Suprapubic skin (tissue), 4 donors: ENCODE results near the gene CLP1. TPM values are rescaled to one million over a fixed set of nuclear protein-coding genes. Genes with fewer than 3 reads are reported as not detected.

ENCODE experiments used
- DNase-seq, 2 donors: peaks; one replicate each; pipeline ENCODE4 v3.0.0-alpha.2; 2019; ENCODE audit warnings: low spot score in 2 of 2
- H3K27ac ChIP-seq: fragments of 200-600 bp; sonication (generic); one replicate; pipeline ENCODE4 v1.5.1; 2019
- H3K27me3 ChIP-seq: fragments of 200-600 bp; sonication (generic); one replicate; pipeline ENCODE4 v1.5.1; 2019
- H3K36me3 ChIP-seq: fragments of 200-600 bp; sonication (generic); one replicate; pipeline ENCODE4 v1.5.1; 2019
- H3K4me1 ChIP-seq: fragments of 200-600 bp; sonication (generic); one replicate; pipeline ENCODE4 v1.5.1; 2019
- H3K4me3 ChIP-seq: fragments of 200-600 bp; sonication (generic); one replicate; pipeline ENCODE4 v1.5.1; 2019; ENCODE audit warnings: mild to moderate bottlenecking
- H3K9me3 ChIP-seq: fragments of 200-600 bp; sonication (generic); one replicate; pipeline ENCODE4 v1.5.1; 2019
- EP300 ChIP-seq: sonication (generic); formaldehyde crosslinking; IDR thresholded peaks from one replicate; pipeline ENCODE4 v1.6.1; 2017; ENCODE audit warnings: antibody characterized with exemption
- POLR2A ChIP-seq, 2 donors: fragments of 450-650 bp; IDR thresholded peaks; one replicate each; pipeline ENCODE4 v1.6.1; 2017; ENCODE audit warnings: antibody characterized with exemption in 2 of 2, mild to moderate bottlenecking in 2 of 2, moderate library complexity in 2 of 2
- POLR2AphosphoS5 ChIP-seq, 3 donors: sonication (generic); formaldehyde crosslinking; IDR thresholded peaks; one replicate each; pipeline ENCODE4 v1.6.1; 2017; ENCODE audit warnings: antibody characterized with exemption in 3 of 3
- WGBS: methylation state at CpG from one replicate; pipeline ENCODE4 v1.1.5; 2018; 5-methylcytosine and 5-hydroxymethylcytosine counted together
- total RNA-seq, 4 donors: library from RNA; depleted of rRNA; stranded (reverse); fragments of >200 nt; gene quantifications; one replicate each; pipeline ENCODE4 v1.1.0, GENCODE V29; 2016
- TF ChIP-seq, protein P1 (sequence below), 2 donors: fragments of 200-600 bp in 1 of 2; fragments of 450-650 bp in 1 of 2; sonication (generic) in 1 of 2; IDR thresholded peaks; one replicate each; pipeline ENCODE4 v1.5.1; 2016 to 2019; ENCODE audit warnings: antibody characterized with exemption in 2 of 2, mild to moderate bottlenecking in 1 of 2, moderate library complexity in 1 of 2

CLP1 gene
- 10 to 100 TPM in 3 of 4 donors, 1 to 10 TPM in 1; 8.5 to 24.4 (median 20.9) TPM for total RNA-seq

DNA sequence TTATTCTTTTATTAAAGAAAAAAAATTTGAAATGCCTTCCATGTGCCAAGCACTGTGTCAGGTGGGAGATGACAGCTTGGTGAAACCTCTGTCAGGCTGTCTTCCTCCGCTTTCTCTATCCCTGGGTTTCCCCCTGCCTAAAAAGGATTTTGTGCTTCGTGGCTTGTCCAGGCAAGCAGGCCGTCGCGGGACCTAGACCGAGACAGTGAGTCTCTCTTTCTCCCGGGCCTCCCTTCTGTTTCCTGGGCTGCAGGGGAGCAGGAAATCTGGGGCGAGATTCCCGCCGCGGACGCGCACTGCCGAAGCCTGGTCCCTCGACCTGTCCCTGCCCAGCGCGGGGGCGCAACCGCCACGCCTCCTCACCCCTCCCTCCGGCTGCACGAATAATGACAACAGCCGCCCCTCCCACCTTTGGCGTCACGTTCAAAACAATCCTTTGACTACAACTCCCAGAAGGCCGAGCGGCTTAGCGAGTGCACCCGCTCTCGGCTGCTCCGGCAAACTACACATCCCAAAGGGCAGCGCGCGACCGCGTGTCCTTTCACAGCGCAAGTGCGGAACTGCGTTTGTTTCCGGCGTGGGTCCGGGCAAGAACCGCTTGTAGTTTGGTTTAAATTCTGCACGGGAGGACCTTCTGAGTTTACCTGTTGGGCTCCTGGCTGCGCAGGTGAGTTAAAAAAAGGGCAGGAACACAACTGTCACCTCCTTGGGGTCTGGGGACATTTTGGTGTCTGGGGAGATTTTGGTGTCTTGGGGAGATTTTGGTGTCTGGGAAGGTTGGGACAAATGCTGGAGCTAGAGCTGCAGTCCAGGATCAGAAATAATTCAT lies at the start of gene CLP1:
Gene CLP1 (plus strand): TSS at position 569 of the 829 bp plus-strand sequence. CDS start 1,715 bp downstream, outside the sequence.
- Histone ChIP-seq H3K9me3 (no peaks in the 10 kb centered on the region), H3K27ac (peak within 1 kb of the TSS; percentile 94), H3K36me3 (peaks cover 32% of the 10 kb centered on the region), H3K4me1 (peaks cover 24% of the 10 kb centered on the region), H3K27me3 (no peaks in the 10 kb centered on the region), H3K4me3 (peak within 1 kb of the TSS; percentile 71)
- 0% methylated on average over 30 of the region's 45 CpGs for WGBS
- DNase-seq: peak; percentile 100
- TF ChIP-seq EP300 (no peak), POLR2A (IDR thresholded peaks at IDR 0.05) (peak; percentile 47 to 77), POLR2AphosphoS5 (IDR thresholded peaks at IDR 0.05) (peak; percentile 16 to 77 (median 39))
- TF ChIP-seq, protein P1, sequence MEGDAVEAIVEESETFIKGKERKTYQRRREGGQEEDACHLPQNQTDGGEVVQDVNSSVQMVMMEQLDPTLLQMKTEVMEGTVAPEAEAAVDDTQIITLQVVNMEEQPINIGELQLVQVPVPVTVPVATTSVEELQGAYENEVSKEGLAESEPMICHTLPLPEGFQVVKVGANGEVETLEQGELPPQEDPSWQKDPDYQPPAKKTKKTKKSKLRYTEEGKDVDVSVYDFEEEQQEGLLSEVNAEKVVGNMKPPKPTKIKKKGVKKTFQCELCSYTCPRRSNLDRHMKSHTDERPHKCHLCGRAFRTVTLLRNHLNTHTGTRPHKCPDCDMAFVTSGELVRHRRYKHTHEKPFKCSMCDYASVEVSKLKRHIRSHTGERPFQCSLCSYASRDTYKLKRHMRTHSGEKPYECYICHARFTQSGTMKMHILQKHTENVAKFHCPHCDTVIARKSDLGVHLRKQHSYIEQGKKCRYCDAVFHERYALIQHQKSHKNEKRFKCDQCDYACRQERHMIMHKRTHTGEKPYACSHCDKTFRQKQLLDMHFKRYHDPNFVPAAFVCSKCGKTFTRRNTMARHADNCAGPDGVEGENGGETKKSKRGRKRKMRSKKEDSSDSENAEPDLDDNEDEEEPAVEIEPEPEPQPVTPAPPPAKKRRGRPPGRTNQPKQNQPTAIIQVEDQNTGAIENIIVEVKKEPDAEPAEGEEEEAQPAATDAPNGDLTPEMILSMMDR (IDR thresholded peaks at IDR 0.05): no peak

- no peak overlapping the region for H3K4me3 ChIP-seq
- peaks cover 75% of the 10 kb centered on the region for H3K36me3 ChIP-seq
- H3K27me3 ChIP-seq: no peaks in the 10 kb centered on the region
- DNase-seq: no peak
- no peaks in the 10 kb centered on the region for H3K9me3 ChIP-seq
- WGBS: 88% methylated on average over 4 of the region's 4 CpGs
- H3K27ac ChIP-seq: no peak overlapping the region
- TF ChIP-seq POLR2AphosphoS5 (IDR thresholded peaks at IDR 0.05) (no peak), POLR2A (IDR thresholded peaks at IDR 0.05) (no peak), EP300 (no peak)
- TF ChIP-seq, protein P1 (IDR thresholded peaks at IDR 0.05): no peak
- no peaks in the 10 kb centered on the region for H3K4me1 ChIP-seq
Observed at GRCh38 chr11:57610170-57610569, 47.4 kb upstream of the CLP1 start.

- TF ChIP-seq POLR2A (IDR thresholded peaks at IDR 0.05) (no peak), EP300 (no peak), POLR2AphosphoS5 (IDR thresholded peaks at IDR 0.05) (no peak)
- TF ChIP-seq, protein P1 (IDR thresholded peaks at IDR 0.05): no peak
- H3K27ac ChIP-seq: no peak overlapping the region
- no peaks in the 10 kb centered on the region for H3K27me3 ChIP-seq
- peaks cover 51% of the 10 kb centered on the region for H3K36me3 ChIP-seq
- H3K9me3 ChIP-seq: no peaks in the 10 kb centered on the region
- no peak for DNase-seq
- WGBS: 71% methylated on average over 10 of the region's 10 CpGs
- H3K4me3 ChIP-seq: no peak overlapping the region
- no peaks in the 10 kb centered on the region for H3K4me1 ChIP-seq
Observed at GRCh38 chr11:57614234-57614772, 43.3 kb upstream of the CLP1 start.

DNA sequence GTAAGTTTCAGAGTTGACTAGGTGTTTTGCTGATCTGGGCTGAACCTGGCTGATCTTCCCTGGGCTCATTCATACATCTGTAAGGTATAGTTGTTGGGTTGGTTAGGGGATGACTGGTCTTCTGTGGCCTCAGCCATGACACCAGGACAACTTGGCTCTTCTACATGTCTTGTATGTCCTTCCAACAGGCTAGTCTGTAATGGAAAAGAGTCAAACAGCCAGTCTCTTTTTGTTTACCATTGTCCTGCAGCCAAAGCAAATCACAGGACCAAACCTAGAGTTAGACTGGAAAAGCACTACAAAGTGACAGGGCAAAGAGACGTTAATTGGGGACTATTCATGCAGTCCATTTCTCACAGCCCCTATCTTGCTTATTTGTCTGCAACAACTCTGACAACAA lies 42.3 kb upstream of the CLP1 start:
- 91% methylated on average over 1 of the region's 1 CpG for WGBS
- H3K36me3 ChIP-seq: peaks cover 43% of the 10 kb centered on the region
- TF ChIP-seq POLR2AphosphoS5 (IDR thresholded peaks at IDR 0.05) (no peak), POLR2A (IDR thresholded peaks at IDR 0.05) (no peak), EP300 (no peak)
- TF ChIP-seq, protein P1 (IDR thresholded peaks at IDR 0.05): no peak
- H3K4me1 ChIP-seq: no peaks in the 10 kb centered on the region
- H3K9me3 ChIP-seq: no peaks in the 10 kb centered on the region
- H3K27ac ChIP-seq: no peak overlapping the region
- H3K27me3 ChIP-seq: no peaks in the 10 kb centered on the region
- no peak for DNase-seq
- H3K4me3 ChIP-seq: no peak overlapping the region

DNA sequence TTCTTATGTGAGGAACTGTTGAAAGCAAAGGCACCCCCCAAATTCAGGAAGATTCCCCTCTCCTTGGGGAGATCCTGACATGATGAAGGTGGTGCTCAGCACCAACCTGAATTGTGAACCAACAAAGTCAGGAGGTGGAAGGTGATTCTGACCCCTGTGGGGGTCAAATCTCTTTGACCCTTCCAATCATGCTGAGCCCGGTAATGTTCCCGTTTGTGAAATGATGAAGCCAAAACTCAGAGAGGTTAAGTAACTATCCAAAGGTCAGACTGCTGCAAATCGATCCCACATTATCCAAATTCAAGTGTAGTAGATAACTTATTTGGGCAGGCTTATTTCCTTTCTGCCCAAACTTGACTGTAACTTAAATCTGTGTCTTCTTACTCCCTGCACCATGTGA lies 41.0 kb upstream of the CLP1 start:
- DNase-seq: no peak
- Histone ChIP-seq H3K9me3 (no peaks in the 10 kb centered on the region), H3K27me3 (no peaks in the 10 kb centered on the region), H3K4me1 (no peaks in the 10 kb centered on the region), H3K36me3 (peaks cover 32% of the 10 kb centered on the region), H3K4me3 (no peak overlapping the region), H3K27ac (no peak overlapping the region)
- TF ChIP-seq POLR2A (IDR thresholded peaks at IDR 0.05): no peak
- no peak for TF ChIP-seq EP300
- WGBS: 73% methylated on average over 3 of the region's 3 CpGs
